ENCODE results near the gene DGKI.

DNA sequence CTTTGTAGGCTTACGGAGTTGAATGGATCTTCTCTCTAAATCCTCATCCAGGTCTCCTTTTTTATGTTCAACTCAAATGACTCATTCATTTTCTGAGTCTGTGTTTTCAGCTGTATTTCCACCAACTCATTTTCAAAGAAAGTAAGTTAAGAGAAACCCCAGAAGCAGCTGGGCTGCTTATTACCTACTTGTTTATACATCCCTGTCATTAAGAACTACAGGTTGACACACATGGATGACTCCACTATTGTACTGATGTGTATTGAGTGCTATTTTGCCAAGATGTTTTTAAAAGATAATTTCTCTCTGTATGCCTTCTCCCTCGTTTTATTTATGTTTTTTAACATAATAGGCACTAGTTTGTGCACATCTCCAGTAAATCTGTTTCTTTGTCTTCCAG, 41.9 kb downstream of the DGKI start:
- TF ChIP-seq, protein P1, sequence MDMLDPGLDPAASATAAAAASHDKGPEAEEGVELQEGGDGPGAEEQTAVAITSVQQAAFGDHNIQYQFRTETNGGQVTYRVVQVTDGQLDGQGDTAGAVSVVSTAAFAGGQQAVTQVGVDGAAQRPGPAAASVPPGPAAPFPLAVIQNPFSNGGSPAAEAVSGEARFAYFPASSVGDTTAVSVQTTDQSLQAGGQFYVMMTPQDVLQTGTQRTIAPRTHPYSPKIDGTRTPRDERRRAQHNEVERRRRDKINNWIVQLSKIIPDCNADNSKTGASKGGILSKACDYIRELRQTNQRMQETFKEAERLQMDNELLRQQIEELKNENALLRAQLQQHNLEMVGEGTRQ (IDR thresholded peaks at IDR 0.05): no peak
- no peak for TF ChIP-seq ZC3H11A (IDR thresholded peaks at IDR 0.05)
- TF ChIP-seq, protein P2, sequence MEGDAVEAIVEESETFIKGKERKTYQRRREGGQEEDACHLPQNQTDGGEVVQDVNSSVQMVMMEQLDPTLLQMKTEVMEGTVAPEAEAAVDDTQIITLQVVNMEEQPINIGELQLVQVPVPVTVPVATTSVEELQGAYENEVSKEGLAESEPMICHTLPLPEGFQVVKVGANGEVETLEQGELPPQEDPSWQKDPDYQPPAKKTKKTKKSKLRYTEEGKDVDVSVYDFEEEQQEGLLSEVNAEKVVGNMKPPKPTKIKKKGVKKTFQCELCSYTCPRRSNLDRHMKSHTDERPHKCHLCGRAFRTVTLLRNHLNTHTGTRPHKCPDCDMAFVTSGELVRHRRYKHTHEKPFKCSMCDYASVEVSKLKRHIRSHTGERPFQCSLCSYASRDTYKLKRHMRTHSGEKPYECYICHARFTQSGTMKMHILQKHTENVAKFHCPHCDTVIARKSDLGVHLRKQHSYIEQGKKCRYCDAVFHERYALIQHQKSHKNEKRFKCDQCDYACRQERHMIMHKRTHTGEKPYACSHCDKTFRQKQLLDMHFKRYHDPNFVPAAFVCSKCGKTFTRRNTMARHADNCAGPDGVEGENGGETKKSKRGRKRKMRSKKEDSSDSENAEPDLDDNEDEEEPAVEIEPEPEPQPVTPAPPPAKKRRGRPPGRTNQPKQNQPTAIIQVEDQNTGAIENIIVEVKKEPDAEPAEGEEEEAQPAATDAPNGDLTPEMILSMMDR (IDR thresholded peaks at IDR 0.05): no peak
- TF ChIP-seq RAD21 (conservative IDR thresholded peaks at IDR 0.05 in 1 of 2, IDR thresholded peaks at IDR 0.05 in 1 of 2): no peak
